Right lobe of liver (tissue), 6 donors: ENCODE data around the gene GNB1. TPM values are rescaled to one million over a fixed set of nuclear protein-coding genes. Genes with fewer than 3 reads are reported as not detected.
A peak's percentile ranks its signal among the peaks of the same experiment; 100 is the strongest.

Experiments used
- ATAC-seq, 4 donors: fragments of 200-7000 bp; cut with Tn5 transposase; one replicate each; pipeline ENCODE4 v1.9.1; 2020; ENCODE audit warnings: mild to moderate bottlenecking in 4 of 4, moderate library complexity in 4 of 4
- DNase-seq, 3 donors: peaks; one replicate each; pipeline ENCODE4 v3.0.0-alpha.2; 2020
- H3K27ac ChIP-seq, 3 donors: fragments of 200-600 bp; one replicate each; pipeline ENCODE4 v1.8.0; 2022
- H3K27me3 ChIP-seq, 2 donors: fragments of 200-600 bp; one replicate each; pipeline ENCODE4 v1.8.0; 2022
- H3K36me3 ChIP-seq, 4 donors: fragments of 200-600 bp; sonication (generic) in 1 of 4; one replicate each; pipeline versions ENCODE4 v1.5.1 to v1.8.0; 2017 to 2022; ENCODE audit warnings: control low read depth in 1 of 4
- H3K4me1 ChIP-seq, 4 donors: fragments of 200-600 bp; sonication (generic) in 1 of 4; one replicate each; pipeline versions ENCODE4 v1.5.1 to v1.8.0; 2017 to 2022; ENCODE audit warnings: control low read depth in 1 of 4
- H3K4me3 ChIP-seq, 3 donors: fragments of 200-600 bp; one replicate each; pipeline ENCODE4 v1.8.0; 2022
- H3K9me3 ChIP-seq, 4 donors: fragments of 200-600 bp; sonication (generic) in 1 of 4; one replicate each; pipeline versions ENCODE4 v1.5.1 to v1.8.0; 2017 to 2022; ENCODE audit warnings: control low read depth in 1 of 4
- POLR2A ChIP-seq: fragments of 450-650 bp; IDR thresholded peaks from one replicate; pipeline ENCODE4 v1.6.1; 2017; ENCODE audit warnings: antibody characterized with exemption, mild to moderate bottlenecking
- WGBS: methylation state at CpG from one replicate; pipeline ENCODE4 v1.1.6; 2018; ENCODE audit warnings: low coverage, low lambda C conversion rate; ENCODE audit not compliant: insufficient coverage; ENCODE audit errors: missing lambda C conversion rate; 5-methylcytosine and 5-hydroxymethylcytosine counted together
- intact Hi-C, 2 donors: fragments of 100-400 bp; cut with DNase I; formaldehyde crosslinking; loops; one replicate each; pipeline versions ENCODE4 v1.11.2 to v1.14.1; 2022
- total RNA-seq, 6 experiments: library from RNA; depleted of rRNA in 2 of 6; stranded (reverse); fragments of >200 nt in 2 of 6; fragmentation: NEBNext Ultra II Directional in 3 of 6; extraction: Animal tissue kit (Norgen Biotek cat#: 25700) in 3 of 6; gene quantifications; one replicate each; pipeline versions ENCODE4 v1.1.0 to v1.2.4, GENCODE V29; 2016 to 2023
- TF ChIP-seq, protein P1 (sequence below), 4 donors: fragments of 200-600 bp in 3 of 4; fragments of 450-650 bp in 1 of 4; IDR thresholded peaks; one replicate each; pipeline versions ENCODE4 v1.5.1 to v1.8.0; 2016 to 2022; ENCODE audit warnings: antibody characterized with exemption in 4 of 4, mild to moderate bottlenecking in 2 of 4
- donor health status: DM: no; HTN: yes; CAD: no.
- donor health status: DM: no; HTN: no; CAD: no.
- donor health status: DM: no; HTN: no; CAD: no.
- donor health status: DM: no; HTN: yes; CAD: no.
- donor health status: DM: no; HTN: yes; CAD: no.

The GNB1 gene
- total RNA-seq, 6 experiments from 2014 or later = 85.9 to 147 (median 104) TPM

DNA sequence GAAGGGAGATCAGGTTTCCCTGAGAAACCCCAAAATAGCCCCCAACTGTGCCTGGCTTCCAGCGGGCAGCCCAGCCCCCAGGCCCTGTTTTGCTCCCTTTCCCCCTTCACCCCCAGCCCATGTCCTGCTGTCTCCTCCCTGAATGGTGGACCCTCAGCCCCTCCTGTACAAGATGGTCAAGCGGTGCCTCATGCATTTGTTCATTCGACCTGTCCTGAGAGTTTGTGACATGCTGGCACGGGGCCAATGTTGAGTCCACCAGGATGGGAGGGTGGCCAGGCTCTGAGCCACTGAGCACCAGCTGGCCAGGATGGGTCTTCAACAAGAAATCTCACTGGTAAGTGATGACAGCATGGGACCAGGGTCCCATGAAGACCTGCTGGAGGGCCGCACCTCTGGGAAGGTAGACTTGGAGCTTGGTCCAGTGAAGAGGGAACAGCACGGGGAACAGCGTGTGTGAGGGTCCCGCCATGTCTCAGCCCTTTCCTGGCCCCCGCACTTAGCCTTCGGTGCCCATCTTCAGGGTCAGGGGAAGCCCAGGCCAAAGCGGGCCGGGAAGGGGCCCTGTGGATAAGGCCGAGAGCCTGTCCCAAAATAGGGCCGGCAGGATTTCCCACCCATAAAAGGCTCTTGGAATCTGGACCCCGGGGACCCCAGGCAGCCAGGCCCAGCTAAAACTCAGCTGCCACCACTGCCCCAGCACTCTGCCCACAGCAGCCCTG lies 24.2 kb upstream of the GNB1 start, which contains the start of gene CALML6:
CALML6 (plus strand) TSS at position 290 of the 722 bp plus-strand sequence; CDS start at position 311, 21 bp downstream.
- peak in 1 of 3 donors; percentile 48 for DNase-seq
- no peaks in the 10 kb centered on the region for H3K27me3 ChIP-seq
- peaks cover 0 to 10% (median 5%) of the 10 kb centered on the region in 4 donors for H3K4me1 ChIP-seq
- H3K4me3 ChIP-seq = no peak within 1 kb of the TSS
- intact Hi-C loops = no loop called here
- WGBS = 56% methylated on average over 3 of the region's 15 CpGs
- H3K36me3 ChIP-seq = no peaks in the 10 kb centered on the region
- H3K27ac ChIP-seq = no peak within 1 kb of the TSS
- H3K9me3 ChIP-seq = no peaks in the 10 kb centered on the region
- ATAC-seq = no peak
- TF ChIP-seq, protein P1, sequence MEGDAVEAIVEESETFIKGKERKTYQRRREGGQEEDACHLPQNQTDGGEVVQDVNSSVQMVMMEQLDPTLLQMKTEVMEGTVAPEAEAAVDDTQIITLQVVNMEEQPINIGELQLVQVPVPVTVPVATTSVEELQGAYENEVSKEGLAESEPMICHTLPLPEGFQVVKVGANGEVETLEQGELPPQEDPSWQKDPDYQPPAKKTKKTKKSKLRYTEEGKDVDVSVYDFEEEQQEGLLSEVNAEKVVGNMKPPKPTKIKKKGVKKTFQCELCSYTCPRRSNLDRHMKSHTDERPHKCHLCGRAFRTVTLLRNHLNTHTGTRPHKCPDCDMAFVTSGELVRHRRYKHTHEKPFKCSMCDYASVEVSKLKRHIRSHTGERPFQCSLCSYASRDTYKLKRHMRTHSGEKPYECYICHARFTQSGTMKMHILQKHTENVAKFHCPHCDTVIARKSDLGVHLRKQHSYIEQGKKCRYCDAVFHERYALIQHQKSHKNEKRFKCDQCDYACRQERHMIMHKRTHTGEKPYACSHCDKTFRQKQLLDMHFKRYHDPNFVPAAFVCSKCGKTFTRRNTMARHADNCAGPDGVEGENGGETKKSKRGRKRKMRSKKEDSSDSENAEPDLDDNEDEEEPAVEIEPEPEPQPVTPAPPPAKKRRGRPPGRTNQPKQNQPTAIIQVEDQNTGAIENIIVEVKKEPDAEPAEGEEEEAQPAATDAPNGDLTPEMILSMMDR (IDR thresholded peaks at IDR 0.05) = no peak
- TF ChIP-seq POLR2A = no peak

- peak in 2 of 3 donors; percentile 60 for DNase-seq
Measured at GRCh38 chr1:1914101-1914970, 23.4 kb upstream of the GNB1 start.

GRCh38 chr1:1911350-1912041 lies 20.6 kb upstream of the GNB1 start:
- Histone ChIP-seq H3K27ac (no peak overlapping the region), H3K36me3 (no peaks in the 10 kb centered on the region), H3K4me1 (peaks cover 3 to 14% (median 4%) of the 10 kb centered on the region in 4 donors), H3K9me3 (no peaks in the 10 kb centered on the region), H3K27me3 (no peaks in the 10 kb centered on the region), H3K4me3 (no peak overlapping the region)
- DNase-seq (peak in 1 of 3 donors; percentile 22), ATAC-seq (no peak)
- TF ChIP-seq POLR2A = no peak
- TF ChIP-seq, protein P1 (IDR thresholded peaks at IDR 0.05) = no peak
- intact Hi-C loops = no loop called here
- WGBS = 82% methylated on average over 8 of the region's 13 CpGs

More at GRCh38 chr1:1914101-1914970, 23.4 kb upstream of the GNB1 start:
- H3K27ac ChIP-seq = no peak overlapping the region
- no peaks in the 10 kb centered on the region for H3K9me3 ChIP-seq
- ATAC-seq = no peak
- intact Hi-C loops = no loop called here
- peaks cover 0 to 17% (median 6%) of the 10 kb centered on the region in 4 donors for H3K4me1 ChIP-seq
- H3K36me3 ChIP-seq = no peaks in the 10 kb centered on the region
- no peak overlapping the region for H3K4me3 ChIP-seq
- WGBS = 20% methylated on average over 1 of the region's 20 CpGs
- no peaks in the 10 kb centered on the region for H3K27me3 ChIP-seq
- no peak for TF ChIP-seq POLR2A
- TF ChIP-seq, protein P1 (IDR thresholded peaks at IDR 0.05) = no peak

- intact Hi-C loops = no loop called here
- Histone ChIP-seq H3K36me3 (no peaks in the 10 kb centered on the region), H3K4me3 (no peak overlapping the region), H3K27me3 (no peaks in the 10 kb centered on the region), H3K27ac (no peak overlapping the region), H3K9me3 (no peaks in the 10 kb centered on the region), H3K4me1 (peaks cover 3 to 18% (median 4%) of the 10 kb centered on the region in 4 donors)
- ATAC-seq = no peak
- DNase-seq = peak in 2 of 3 donors; percentile 29 to 58
- no peak for TF ChIP-seq POLR2A
- TF ChIP-seq, protein P1 (IDR thresholded peaks at IDR 0.05) = no peak
- 93% methylated on average over 5 of the region's 22 CpGs for WGBS
Measured at GRCh38 chr1:1910651-1911331, 19.9 kb upstream of the GNB1 start.
